Panc1 (cell line): ENCODE results near the gene FAM168B. TPM values are rescaled to one million over a fixed set of nuclear protein-coding genes. Genes with fewer than 3 reads are reported as not detected.
"Not testable (repeated sequence)": the region's sequence is repeated elsewhere in the genome, so short reads cannot be mapped to it uniquely, and the experiment has no call there.

Experiments
- ATAC-seq: fragments of 200-7000 bp; cut with Tn5 transposase; 2 replicates; pipeline ENCODE4 v1.9.1; 2020; ENCODE audit warnings: mild to moderate bottlenecking, moderate library complexity
- BruUV-seq: library from RNA; stranded (reverse); fragments of 400-500 nt; replicated peaks from 2 replicates; lab custom pipeline; 2021; lab: Mats Ljungman, UMichigan
- CTCF ChIA-PET: fragments of 300-600 bp; sonication (Branson Sonifier 250); formaldehyde crosslinking; loops from one replicate; lab custom pipeline; 2022; ENCODE audit warnings: antibody characterized with exemption; lab: Charles Lee
- POLR2A ChIA-PET: fragments of 300-600 bp; sonication (Branson Sonifier 250); formaldehyde crosslinking; loops from one replicate; lab custom pipeline; 2022; ENCODE audit warnings: antibody characterized with exemption; lab: Charles Lee
- DNase-seq: peaks from one replicate; pipeline ENCODE4 v3.0.0-alpha.2; 2010; ENCODE audit warnings: low read depth, low spot score
- H3K27ac ChIP-seq: 2 replicates; pipeline ENCODE4 v1.5.1; 2011; ENCODE audit warnings: mild to moderate bottlenecking, low read length, inconsistent platforms
- H3K27me3 ChIP-seq: fragments of 200-500 bp; sonication (Bioruptor generic); 2 replicates; pipeline ENCODE4 v1.6.0; 2014; ENCODE audit warnings: low read length, inconsistent platforms; ENCODE audit not compliant: control insufficient read depth, insufficient read depth
- H3K36me3 ChIP-seq: fragments of 200-500 bp; sonication (Bioruptor generic); 2 replicates; pipeline ENCODE4 v1.5.1; 2014; ENCODE audit warnings: inconsistent platforms, mild to moderate bottlenecking, low read length, moderate library complexity; ENCODE audit not compliant: control insufficient read depth, insufficient read depth
- H3K4me1 ChIP-seq: 2 replicates; pipeline ENCODE4 v1.5.1; 2011; ENCODE audit warnings: inconsistent platforms, mild to moderate bottlenecking, low read length, moderate library complexity; ENCODE audit not compliant: control insufficient read depth, insufficient read depth
- H3K4me3 ChIP-seq, 2 experiments: 2 replicates each; pipeline ENCODE4 v1.5.1; 2011 to 2012; ENCODE audit warnings: low read depth in 2 of 2, low read length in 2 of 2, mild to moderate bottlenecking in 2 of 2, inconsistent platforms in 1 of 2, moderate library complexity in 1 of 2
- H3K9me3 ChIP-seq: fragments of 200-500 bp; sonication (Bioruptor generic); 2 replicates; pipeline ENCODE4 v1.5.1; 2014; ENCODE audit warnings: low read depth, mild to moderate bottlenecking, inconsistent platforms, low read length, moderate library complexity; ENCODE audit not compliant: control insufficient read depth, insufficient read depth
- POLR2AphosphoS5 ChIP-seq: IDR thresholded peaks from 2 replicates; pipeline ENCODE4 v1.6.1; 2012; ENCODE audit warnings: mild to moderate bottlenecking, low read depth, low read length, moderate library complexity
- SIN3A ChIP-seq: IDR thresholded peaks from 2 replicates; pipeline ENCODE4 v1.6.1; 2012; ENCODE audit warnings: low read depth, mild to moderate bottlenecking, low read length, moderate library complexity, borderline replicate concordance; ENCODE audit not compliant: insufficient read depth
- TCF7L2 ChIP-seq: IDR thresholded peaks from 2 replicates; pipeline ENCODE4 v1.6.1; 2011; ENCODE audit warnings: mild to moderate bottlenecking, low read depth, low read length, inconsistent platforms
- in situ Hi-C: cut with HindIII; loops from 2 replicates; pipeline ENCODE4 v1.10.0; 2016; ENCODE audit warnings: low sequenced_read_pairs, low pct_unique_long_range_greater_than_20kb
- intact Hi-C: fragments of 100-400 bp; cut with micrococcal nuclease; formaldehyde crosslinking; loops from one replicate; pipeline ENCODE4 v1.10.0; 2022; ENCODE audit not compliant: unreplicated experiment
- total RNA-seq: library from RNA; stranded (reverse); gene quantifications from one replicate; pipeline ENCODE4 v1.2.1, GENCODE V29; 2021; ENCODE audit not compliant: unreplicated experiment
- TF ChIP-seq, protein P1 (sequence below), 2 experiments: IDR thresholded peaks; 2 replicates each; pipeline ENCODE4 v1.6.1; 2011 to 2012; ENCODE audit warnings: low read depth in 2 of 2, control low read depth in 1 of 2, low read length in 1 of 2, mild to moderate bottlenecking in 1 of 2, moderate library complexity in 1 of 2; ENCODE audit not compliant: insufficient read depth in 1 of 2
- TF ChIP-seq, protein P2 (sequence below): fragments of 450-650 bp; IDR thresholded peaks from 2 replicates; pipeline ENCODE4 v1.5.1; 2017; ENCODE audit warnings: mild to moderate bottlenecking

The FAM168B gene
- total RNA-seq, 1 experiment from 2014 or later = 137 TPM

DNA sequence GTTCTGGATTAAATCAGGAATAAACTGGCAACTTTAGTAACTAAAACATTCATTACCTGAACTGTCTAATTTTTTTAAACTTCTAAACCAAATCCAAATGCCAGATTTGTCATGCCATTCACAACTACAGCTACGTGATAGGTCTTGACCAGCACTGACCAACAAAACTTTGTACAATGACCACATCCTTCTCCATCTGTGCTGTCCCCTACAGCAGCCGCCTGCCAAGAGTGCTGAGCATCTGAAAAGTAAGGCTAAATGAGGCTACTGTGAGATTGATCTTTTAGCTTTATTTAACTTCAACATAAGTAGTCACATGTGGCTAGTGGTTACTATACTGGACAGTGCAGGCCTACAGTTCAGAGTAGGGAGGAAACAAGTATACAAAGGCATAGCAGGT lies 7.6 kb downstream of the FAM168B start:
- POLR2A ChIA-PET = no interaction called here
- no TSS peak for BruUV-seq
- intact Hi-C loops (no loop called here), in situ Hi-C loops (no loop called here)
- peaks cover 28% of the 10 kb centered on the region for H3K36me3 ChIP-seq
- H3K9me3 ChIP-seq = no peaks in the 10 kb centered on the region
- TF ChIP-seq SIN3A (no peak), POLR2AphosphoS5 (no peak), TCF7L2 (no peak)
- TF ChIP-seq, protein P1, sequence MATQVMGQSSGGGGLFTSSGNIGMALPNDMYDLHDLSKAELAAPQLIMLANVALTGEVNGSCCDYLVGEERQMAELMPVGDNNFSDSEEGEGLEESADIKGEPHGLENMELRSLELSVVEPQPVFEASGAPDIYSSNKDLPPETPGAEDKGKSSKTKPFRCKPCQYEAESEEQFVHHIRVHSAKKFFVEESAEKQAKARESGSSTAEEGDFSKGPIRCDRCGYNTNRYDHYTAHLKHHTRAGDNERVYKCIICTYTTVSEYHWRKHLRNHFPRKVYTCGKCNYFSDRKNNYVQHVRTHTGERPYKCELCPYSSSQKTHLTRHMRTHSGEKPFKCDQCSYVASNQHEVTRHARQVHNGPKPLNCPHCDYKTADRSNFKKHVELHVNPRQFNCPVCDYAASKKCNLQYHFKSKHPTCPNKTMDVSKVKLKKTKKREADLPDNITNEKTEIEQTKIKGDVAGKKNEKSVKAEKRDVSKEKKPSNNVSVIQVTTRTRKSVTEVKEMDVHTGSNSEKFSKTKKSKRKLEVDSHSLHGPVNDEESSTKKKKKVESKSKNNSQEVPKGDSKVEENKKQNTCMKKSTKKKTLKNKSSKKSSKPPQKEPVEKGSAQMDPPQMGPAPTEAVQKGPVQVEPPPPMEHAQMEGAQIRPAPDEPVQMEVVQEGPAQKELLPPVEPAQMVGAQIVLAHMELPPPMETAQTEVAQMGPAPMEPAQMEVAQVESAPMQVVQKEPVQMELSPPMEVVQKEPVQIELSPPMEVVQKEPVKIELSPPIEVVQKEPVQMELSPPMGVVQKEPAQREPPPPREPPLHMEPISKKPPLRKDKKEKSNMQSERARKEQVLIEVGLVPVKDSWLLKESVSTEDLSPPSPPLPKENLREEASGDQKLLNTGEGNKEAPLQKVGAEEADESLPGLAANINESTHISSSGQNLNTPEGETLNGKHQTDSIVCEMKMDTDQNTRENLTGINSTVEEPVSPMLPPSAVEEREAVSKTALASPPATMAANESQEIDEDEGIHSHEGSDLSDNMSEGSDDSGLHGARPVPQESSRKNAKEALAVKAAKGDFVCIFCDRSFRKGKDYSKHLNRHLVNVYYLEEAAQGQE (IDR thresholded peaks at IDR 0.05; ENCODE audit: insufficient read depth in 1 of 2, low read depth in 2 of 2, low read length in 1 of 2) = no peak
- TF ChIP-seq, protein P2, sequence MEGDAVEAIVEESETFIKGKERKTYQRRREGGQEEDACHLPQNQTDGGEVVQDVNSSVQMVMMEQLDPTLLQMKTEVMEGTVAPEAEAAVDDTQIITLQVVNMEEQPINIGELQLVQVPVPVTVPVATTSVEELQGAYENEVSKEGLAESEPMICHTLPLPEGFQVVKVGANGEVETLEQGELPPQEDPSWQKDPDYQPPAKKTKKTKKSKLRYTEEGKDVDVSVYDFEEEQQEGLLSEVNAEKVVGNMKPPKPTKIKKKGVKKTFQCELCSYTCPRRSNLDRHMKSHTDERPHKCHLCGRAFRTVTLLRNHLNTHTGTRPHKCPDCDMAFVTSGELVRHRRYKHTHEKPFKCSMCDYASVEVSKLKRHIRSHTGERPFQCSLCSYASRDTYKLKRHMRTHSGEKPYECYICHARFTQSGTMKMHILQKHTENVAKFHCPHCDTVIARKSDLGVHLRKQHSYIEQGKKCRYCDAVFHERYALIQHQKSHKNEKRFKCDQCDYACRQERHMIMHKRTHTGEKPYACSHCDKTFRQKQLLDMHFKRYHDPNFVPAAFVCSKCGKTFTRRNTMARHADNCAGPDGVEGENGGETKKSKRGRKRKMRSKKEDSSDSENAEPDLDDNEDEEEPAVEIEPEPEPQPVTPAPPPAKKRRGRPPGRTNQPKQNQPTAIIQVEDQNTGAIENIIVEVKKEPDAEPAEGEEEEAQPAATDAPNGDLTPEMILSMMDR = no peak
- ATAC-seq (no peak), DNase-seq (no peak)
- CTCF ChIA-PET = interaction anchor here (0.6 kb wide), 1 partner anchor 35 kb away, joined by 7 read pairs; no protein-coding TSS in a partner anchor
- H3K27ac ChIP-seq = no peak overlapping the region
- no peak overlapping the region for H3K4me3 ChIP-seq
- no peaks in the 10 kb centered on the region for H3K27me3 ChIP-seq
- no peaks in the 10 kb centered on the region for H3K4me1 ChIP-seq

DNA sequence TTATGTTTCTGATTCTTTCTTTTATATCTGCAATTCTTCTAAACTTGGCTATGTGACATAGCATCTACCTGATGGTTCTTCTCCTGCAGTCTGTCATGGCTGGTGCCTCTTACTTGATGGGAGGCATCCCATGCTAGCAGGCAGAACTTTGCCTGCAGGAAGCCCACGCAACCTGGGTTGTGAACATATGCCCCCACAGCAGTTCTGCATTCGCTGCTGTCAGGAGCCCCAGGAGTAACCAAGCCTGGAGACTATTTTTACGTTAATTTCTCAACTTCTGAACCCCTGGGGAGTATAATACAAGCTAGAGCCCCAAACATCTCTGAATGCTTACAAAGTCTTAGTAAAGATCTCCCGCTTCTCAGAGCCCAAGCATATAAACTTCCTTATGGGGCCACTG lies 12.1 kb downstream of the FAM168B start:
- no peak overlapping the region for H3K27ac ChIP-seq
- H3K9me3 ChIP-seq = no peaks in the 10 kb centered on the region
- peaks cover 31% of the 10 kb centered on the region for H3K36me3 ChIP-seq
- ChIA-PET CTCF (no interaction called here), POLR2A (no interaction called here)
- BruUV-seq = TSS peak; percentile 38
- in situ Hi-C loops (no loop called here), intact Hi-C loops (no loop called here)
- no peak overlapping the region for H3K4me3 ChIP-seq
- H3K4me1 ChIP-seq = no peaks in the 10 kb centered on the region
- DNase-seq (no peak), ATAC-seq (no peak)
- TF ChIP-seq, protein P1 (IDR thresholded peaks at IDR 0.05; ENCODE audit: insufficient read depth in 1 of 2, low read depth in 2 of 2, low read length in 1 of 2) = no peak
- TF ChIP-seq TCF7L2 (no peak), SIN3A (no peak), POLR2AphosphoS5 (no peak)
- TF ChIP-seq, protein P2 = no peak
- no peaks in the 10 kb centered on the region for H3K27me3 ChIP-seq

DNA sequence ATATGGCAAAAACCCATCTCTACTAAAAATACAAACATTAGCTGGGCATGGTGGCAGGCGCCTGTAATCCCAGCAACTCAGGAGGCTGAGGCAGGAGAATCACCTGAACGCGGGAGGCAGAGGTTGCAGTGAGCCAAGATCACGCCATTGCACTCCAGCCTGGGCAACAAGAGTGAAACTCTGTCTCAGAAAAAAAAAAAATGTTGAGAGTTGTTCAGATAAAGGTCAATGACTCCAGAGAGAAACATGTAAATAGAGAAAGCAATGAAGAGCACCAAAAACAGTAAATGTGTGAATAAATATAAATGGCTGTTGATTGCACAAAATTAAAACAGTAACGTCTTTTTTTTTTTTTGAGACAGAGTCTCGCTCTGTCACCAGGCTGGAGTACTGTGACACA lies 13.3 kb downstream of the FAM168B start:
- intact Hi-C loops, H3K27me3 ChIP-seq, H3K27ac ChIP-seq, POLR2A ChIA-PET, BruUV-seq, H3K4me1 ChIP-seq, ATAC-seq, DNase-seq, H3K4me3 ChIP-seq, CTCF ChIA-PET, H3K9me3 ChIP-seq, in situ Hi-C loops: not testable (repeated sequence)
- H3K36me3 ChIP-seq = peaks cover 31% of the 10 kb centered on the region
